ENCODE measurements around the gene CERS1.

CERS1 gene

GRCh38 chr19:18860725-18861124, 35.2 kb downstream of the CERS1 start:
- no peaks in the 10 kb centered on the region for H3K4me1 ChIP-seq (ENCODE audit: control insufficient read depth, low read length)
- no peak for TF ChIP-seq CTCF (IDR thresholded peaks at IDR 0.05; ENCODE audit: low read depth, low read length, poor library complexity, severe bottlenecking)
- TF ChIP-seq EZH2phosphoT487 (IDR thresholded peaks at IDR 0.05; ENCODE audit: borderline replicate concordance, low read length) = no peak
- H3K9me3 ChIP-seq (ENCODE audit: control insufficient read depth, insufficient read depth, low read length) = no peaks in the 10 kb centered on the region
- H3K79me2 ChIP-seq (ENCODE audit: control insufficient read depth, low read length) = peaks cover 12% of the 10 kb centered on the region
- H3F3A ChIP-seq (ENCODE audit: control insufficient read depth, insufficient read depth) = 0 out of 2 replicates have a peak, but pooled peaks cover under 1% of the 10 kb centered on the region
- no peaks in the 10 kb centered on the region for H3K9me2 ChIP-seq (replicated peaks; ENCODE audit: control insufficient read depth, low read length)
- H3K4me3 ChIP-seq (ENCODE audit: low read length) = no peak overlapping the region
- 0 out of 2 replicates have a peak, but pooled peaks cover 3% of the 10 kb centered on the region for H4K20me1 ChIP-seq (ENCODE audit: control insufficient read depth, insufficient read depth, low read depth, low read length)
- H3K36me3 ChIP-seq (ENCODE audit: control insufficient read depth, low read length) = peaks cover 96% of the 10 kb centered on the region
- no peak overlapping the region for H3K4me2 ChIP-seq (ENCODE audit: low read length)
- no peak overlapping the region for H3K27ac ChIP-seq (ENCODE audit: low read depth, low read length)
- H3K27me3 ChIP-seq (ENCODE audit: control insufficient read depth, low read length) = no peaks in the 10 kb centered on the region

GRCh38 chr19:18860302-18860700, 35.7 kb downstream of the CERS1 start:
- Histone ChIP-seq H3K27me3 (ENCODE audit: control insufficient read depth, low read length) (no peaks in the 10 kb centered on the region), H3F3A (ENCODE audit: control insufficient read depth, insufficient read depth) (no peaks in the 10 kb centered on the region), H3K4me1 (ENCODE audit: control insufficient read depth, low read length) (no peaks in the 10 kb centered on the region), H3K9me3 (ENCODE audit: control insufficient read depth, insufficient read depth, low read length) (no peaks in the 10 kb centered on the region), H3K27ac (ENCODE audit: low read depth, low read length) (no peak overlapping the region), H3K4me2 (ENCODE audit: low read length) (no peak overlapping the region), H3K36me3 (ENCODE audit: control insufficient read depth, low read length) (peaks cover 96% of the 10 kb centered on the region), H4K20me1 (ENCODE audit: control insufficient read depth, insufficient read depth, low read depth, low read length) (0 out of 2 replicates have a peak, but pooled peaks cover 3% of the 10 kb centered on the region), H3K9me2 (replicated peaks; ENCODE audit: control insufficient read depth, low read length) (no peaks in the 10 kb centered on the region), H3K4me3 (ENCODE audit: low read length) (no peak overlapping the region), H3K79me2 (ENCODE audit: control insufficient read depth, low read length) (peaks cover 13% of the 10 kb centered on the region)
- TF ChIP-seq CTCF (IDR thresholded peaks at IDR 0.05; ENCODE audit: low read depth, low read length, poor library complexity, severe bottlenecking) = no peak
- TF ChIP-seq EZH2phosphoT487 (IDR thresholded peaks at IDR 0.05; ENCODE audit: borderline replicate concordance, low read length) = no peak

- Histone ChIP-seq H3K27me3 (ENCODE audit: control insufficient read depth, low read length) (no peaks in the 10 kb centered on the region), H3K9me3 (ENCODE audit: control insufficient read depth, insufficient read depth, low read length) (no peaks in the 10 kb centered on the region), H3K9me2 (replicated peaks; ENCODE audit: control insufficient read depth, low read length) (no peaks in the 10 kb centered on the region), H4K20me1 (ENCODE audit: control insufficient read depth, insufficient read depth, low read depth, low read length) (0 out of 2 replicates have a peak, but pooled peaks cover 3% of the 10 kb centered on the region), H3K36me3 (ENCODE audit: control insufficient read depth, low read length) (peaks cover 96% of the 10 kb centered on the region), H3F3A (ENCODE audit: control insufficient read depth, insufficient read depth) (no peaks in the 10 kb centered on the region), H3K4me2 (ENCODE audit: low read length) (no peak overlapping the region), H3K4me1 (ENCODE audit: control insufficient read depth, low read length) (no peaks in the 10 kb centered on the region), H3K4me3 (ENCODE audit: low read length) (no peak overlapping the region), H3K27ac (ENCODE audit: low read depth, low read length) (no peak overlapping the region), H3K79me2 (ENCODE audit: control insufficient read depth, low read length) (peaks cover 15% of the 10 kb centered on the region)
- TF ChIP-seq CTCF (IDR thresholded peaks at IDR 0.05; ENCODE audit: low read depth, low read length, poor library complexity, severe bottlenecking) = no peak
- no peak for TF ChIP-seq EZH2phosphoT487 (IDR thresholded peaks at IDR 0.05; ENCODE audit: borderline replicate concordance, low read length)
Measured at GRCh38 chr19:18859676-18860301, 36.2 kb downstream of the CERS1 start.

Measured in DOHH2 (cell line).